Ascending aorta (tissue), 2 donors: Measurements from ENCODE around the gene DSTN. TPM values are rescaled to one million over a fixed set of nuclear protein-coding genes. Genes with fewer than 3 reads are reported as not detected.
"Not testable (repeated sequence)": the region's sequence is repeated elsewhere in the genome, so short reads cannot be mapped to it uniquely, and the experiment has no call there.

Source experiments
- DNase-seq, 2 donors: peaks; one replicate each; pipeline ENCODE4 v3.0.0-alpha.2; 2019; ENCODE audit warnings: low spot score in 2 of 2
- H3K27ac ChIP-seq, 2 donors: fragments of 200-600 bp; sonication (generic); one replicate each; pipeline ENCODE4 v1.5.1; 2016 to 2017; ENCODE audit warnings: mild to moderate bottlenecking in 1 of 2
- H3K27me3 ChIP-seq: fragments of 200-600 bp; sonication (generic); one replicate; pipeline ENCODE4 v1.5.1; 2017
- H3K36me3 ChIP-seq, 2 donors: fragments of 200-600 bp; sonication (generic); one replicate each; pipeline ENCODE4 v1.5.1; 2016
- H3K4me1 ChIP-seq, 2 donors: fragments of 200-600 bp; sonication (generic); one replicate each; pipeline ENCODE4 v1.5.1; 2016 to 2017; ENCODE audit warnings: mild to moderate bottlenecking in 1 of 2
- H3K4me3 ChIP-seq, 2 donors: fragments of 200-600 bp; sonication (generic); one replicate each; pipeline ENCODE4 v1.5.1; 2016 to 2017; ENCODE audit warnings: mild to moderate bottlenecking in 1 of 2
- H3K9me3 ChIP-seq, 2 donors: fragments of 200-600 bp; sonication (generic); one replicate each; pipeline ENCODE4 v1.5.1; 2016
- CTCF ChIP-seq, 3 experiments: fragments of 200-600 bp in 2 of 3; fragments of 450-650 bp in 1 of 3; sonication (generic) in 2 of 3; IDR thresholded peaks; one replicate each; pipeline ENCODE4 v1.5.1; 2016 to 2019; ENCODE audit warnings: antibody characterized with exemption in 3 of 3, mild to moderate bottlenecking in 1 of 3, moderate library complexity in 1 of 3
- intact Hi-C: fragments of 100-400 bp; cut with DNase I; formaldehyde crosslinking; loops from one replicate; pipeline ENCODE4 v1.15.1; 2023
- total RNA-seq: library from RNA; depleted of rRNA; stranded (reverse); fragments of >200 nt; gene quantifications from one replicate; pipeline ENCODE4 v1.1.0, GENCODE V29; 2016

Gene DSTN
- total RNA-seq, 1 donor from 2014 or later, result 452 TPM

- DNase-seq, result no peak
- Histone ChIP-seq H3K27ac (no peak overlapping the region), H3K36me3 (peaks cover 16 to 18% of the 10 kb centered on the region in 2 donors), H3K9me3 (no peaks in the 10 kb centered on the region), H3K4me1 (peaks cover 2 to 23% of the 10 kb centered on the region in 2 donors), H3K4me3 (no peak overlapping the region), H3K27me3 (no peaks in the 10 kb centered on the region)
- no peak for TF ChIP-seq CTCF (IDR thresholded peaks at IDR 0.05)
- intact Hi-C loops, result no loop called here
Observed at GRCh38 chr20:17655286-17655651, 85.4 kb downstream of the DSTN start.

- Histone ChIP-seq H3K27ac (peak overlapping the region in 1 of 2 donors; percentile 9), H3K27me3 (no peaks in the 10 kb centered on the region), H3K9me3 (no peaks in the 10 kb centered on the region), H3K4me3 (no peak overlapping the region), H3K36me3 (peaks cover 16 to 18% of the 10 kb centered on the region in 2 donors), H3K4me1 (peaks cover 2 to 24% of the 10 kb centered on the region in 2 donors)
- DNase-seq, result no peak
- intact Hi-C loops, result no loop called here
- TF ChIP-seq CTCF (IDR thresholded peaks at IDR 0.05), result no peak
Observed at GRCh38 chr20:17655865-17656479, 86.1 kb downstream of the DSTN start.

DNA sequence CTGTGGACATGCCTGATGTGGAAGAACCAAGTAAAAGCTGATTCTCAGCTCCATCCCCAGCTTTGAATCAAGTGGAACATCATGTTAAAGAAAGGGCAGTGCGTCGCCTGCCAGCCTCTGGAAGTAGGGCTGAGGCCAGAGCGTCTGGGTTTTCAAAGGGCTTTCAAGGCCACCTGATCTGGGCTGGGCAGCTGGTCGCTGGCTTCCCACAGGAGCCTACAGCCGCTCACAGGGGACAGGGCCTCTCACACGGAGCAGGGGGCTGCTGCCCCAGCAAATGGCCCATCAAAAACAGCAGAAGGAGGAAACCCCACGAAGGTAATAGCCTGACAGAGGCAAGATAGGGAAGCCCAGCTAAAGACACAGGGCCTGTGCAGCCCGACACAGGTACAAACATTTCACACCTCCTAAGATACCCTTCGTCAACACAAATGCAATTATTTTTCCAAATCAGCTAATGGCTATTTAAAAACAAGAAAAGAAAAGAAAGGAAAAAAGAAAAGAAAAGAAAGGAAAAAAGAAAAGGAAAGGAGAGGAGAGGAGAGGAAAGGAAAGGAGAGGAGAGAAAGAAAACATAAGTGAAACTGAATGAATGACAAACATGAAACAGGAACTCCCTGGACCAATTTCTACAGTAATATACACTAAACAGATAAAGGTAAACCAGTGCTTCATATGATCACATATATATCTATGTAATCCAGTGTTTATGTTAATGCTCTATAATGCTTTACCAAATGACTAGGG is 87.4 kb downstream of the DSTN start:
- no peak overlapping the region for H3K4me3 ChIP-seq
- TF ChIP-seq CTCF (IDR thresholded peaks at IDR 0.05), result no peak
- intact Hi-C loops, result no loop called here
- no peak overlapping the region for H3K27ac ChIP-seq
- peaks cover 7 to 23% of the 10 kb centered on the region in 2 donors for H3K4me1 ChIP-seq
- H3K9me3 ChIP-seq, result no peaks in the 10 kb centered on the region
- no peak for DNase-seq
- no peaks in the 10 kb centered on the region for H3K27me3 ChIP-seq
- H3K36me3 ChIP-seq, result peaks cover 16 to 18% of the 10 kb centered on the region in 2 donors

GRCh38 chr20:17657898-17658647 is 88.2 kb downstream of the DSTN start:
- Histone ChIP-seq H3K4me3 (no peak overlapping the region), H3K36me3 (peaks cover 16 to 18% of the 10 kb centered on the region in 2 donors), H3K9me3 (no peaks in the 10 kb centered on the region), H3K27me3 (no peaks in the 10 kb centered on the region), H3K4me1 (peaks cover 6 to 27% of the 10 kb centered on the region in 2 donors), H3K27ac (no peak overlapping the region)
- intact Hi-C loops, result no loop called here
- TF ChIP-seq CTCF (IDR thresholded peaks at IDR 0.05), result no peak
- no peak for DNase-seq

GRCh38 chr20:17658648-17658993 is 88.7 kb downstream of the DSTN start:
- no peaks in the 10 kb centered on the region for H3K27me3 ChIP-seq
- H3K4me1 ChIP-seq, result peaks cover 4 to 29% of the 10 kb centered on the region in 2 donors
- no peaks in the 10 kb centered on the region for H3K9me3 ChIP-seq
- no peak overlapping the region for H3K27ac ChIP-seq
- H3K4me3 ChIP-seq, result no peak overlapping the region
- DNase-seq, result no peak
- intact Hi-C loops, result no loop called here
- no peak for TF ChIP-seq CTCF (IDR thresholded peaks at IDR 0.05)
- peaks cover 16 to 18% of the 10 kb centered on the region in 2 donors for H3K36me3 ChIP-seq

GRCh38 chr20:17659344-17659743 is 89.5 kb downstream of the DSTN start:
- H3K9me3 ChIP-seq, intact Hi-C loops, H3K27me3 ChIP-seq, H3K4me3 ChIP-seq, DNase-seq: not testable (repeated sequence)
- peak overlapping the region in 1 of 2 donors; percentile 28 for H3K27ac ChIP-seq
- H3K4me1 ChIP-seq, result peaks cover 4 to 29% of the 10 kb centered on the region in 2 donors
- peaks cover 16 to 18% of the 10 kb centered on the region in 2 donors for H3K36me3 ChIP-seq
